Astrocyte (in vitro differentiated cells and primary cell): ENCODE data around the gene ESPNL. TPM values are rescaled to one million over a fixed set of nuclear protein-coding genes. Genes with fewer than 3 reads are reported as not detected.

Source experiments
- DNase-seq: peaks from one replicate; pipeline ENCODE4 v3.0.0-alpha.2; 2010; ENCODE audit warnings: low read depth
- FAIRE-seq: peaks from 2 replicates; lab custom pipeline; 2011; peaks lifted over from hg19 to GRCh38; lab: Jason Lieb, UNC
- H2AFZ ChIP-seq: 2 replicates; pipeline ENCODE4 v1.6.0; 2012; ENCODE audit warnings: low read depth, low read length, inconsistent platforms
- H3K27ac ChIP-seq: 2 replicates; pipeline ENCODE4 v1.5.1; 2011; ENCODE audit warnings: low read depth, low read length, inconsistent platforms
- H3K27me3 ChIP-seq: 2 replicates; pipeline ENCODE4 v1.6.0; 2011; ENCODE audit warnings: low read length, inconsistent platforms; ENCODE audit not compliant: insufficient read depth
- H3K36me3 ChIP-seq: 2 replicates; pipeline ENCODE4 v1.5.1; 2011; ENCODE audit warnings: low read length, inconsistent platforms; ENCODE audit not compliant: insufficient read depth
- H3K4me1 ChIP-seq: 2 replicates; pipeline ENCODE4 v1.5.1; 2011; ENCODE audit warnings: low read length, inconsistent platforms; ENCODE audit not compliant: insufficient read depth
- H3K4me2 ChIP-seq: 2 replicates; pipeline ENCODE4 v1.6.0; 2012; ENCODE audit warnings: low read length, inconsistent platforms
- H3K4me3 ChIP-seq: 2 replicates; pipeline ENCODE4 v1.5.1; 2011; ENCODE audit warnings: low read depth, mild to moderate bottlenecking, low read length, inconsistent platforms; ENCODE audit not compliant: insufficient read depth
- H3K79me2 ChIP-seq: 2 replicates; pipeline ENCODE4 v1.6.0; 2012; ENCODE audit warnings: mild to moderate bottlenecking, low read length, inconsistent platforms; ENCODE audit not compliant: insufficient read depth
- H3K9ac ChIP-seq: 2 replicates; pipeline ENCODE4 v1.6.0; 2012; ENCODE audit warnings: mild to moderate bottlenecking, low read length, inconsistent platforms
- H3K9me3 ChIP-seq: 2 replicates; pipeline ENCODE4 v1.5.1; 2012; ENCODE audit warnings: low read depth, mild to moderate bottlenecking, low read length, inconsistent platforms; ENCODE audit not compliant: insufficient read depth
- H4K20me1 ChIP-seq: 2 replicates; pipeline ENCODE4 v1.6.0; 2012; ENCODE audit warnings: low read length, inconsistent platforms; ENCODE audit not compliant: insufficient read depth
- H3K27ac Mint-ChIP-seq: one replicate; pipeline ENCODE4 v1.8.0; 2021; ENCODE audit warnings: mild to moderate bottlenecking, mixed read lengths; ENCODE audit not compliant: unreplicated experiment
- H3K27me3 Mint-ChIP-seq: one replicate; pipeline ENCODE4 v1.8.0; 2021; ENCODE audit warnings: low read depth, mixed read lengths; ENCODE audit not compliant: unreplicated experiment
- H3K36me3 Mint-ChIP-seq: one replicate; pipeline ENCODE4 v1.8.0; 2021; ENCODE audit warnings: low read depth, mixed read lengths; ENCODE audit not compliant: unreplicated experiment
- H3K4me1 Mint-ChIP-seq: one replicate; pipeline ENCODE4 v1.8.0; 2021; ENCODE audit warnings: low read depth, mixed read lengths; ENCODE audit not compliant: unreplicated experiment
- H3K4me3 Mint-ChIP-seq: one replicate; pipeline ENCODE4 v1.8.0; 2021; ENCODE audit warnings: mild to moderate bottlenecking, moderate library complexity, mixed read lengths; ENCODE audit not compliant: unreplicated experiment
- H3K9me3 Mint-ChIP-seq: one replicate; pipeline ENCODE4 v1.8.0; 2021; ENCODE audit warnings: mild to moderate bottlenecking, mixed read lengths; ENCODE audit not compliant: unreplicated experiment
- CTCF ChIP-seq: IDR thresholded peaks from 2 replicates; pipeline ENCODE4 v1.5.1; 2011; ENCODE audit warnings: low read depth, mild to moderate bottlenecking, inconsistent platforms, low read length, moderate library complexity; ENCODE audit not compliant: insufficient read depth
- EZH2 ChIP-seq: IDR thresholded peaks from 2 replicates; pipeline ENCODE4 v1.6.1; 2012; ENCODE audit warnings: mild to moderate bottlenecking, low read length, inconsistent platforms; ENCODE audit not compliant: insufficient read depth
- total RNA-seq: library from RNA; stranded (reverse); gene quantifications from 2 replicates; pipeline ENCODE4 v1.2.1, GENCODE V29; 2021

Gene ESPNL
- total RNA-seq, 1 donor from 2014 or later = not detected

- no peak for DNase-seq
- H3K4me1 Mint-ChIP-seq = no peaks in the 10 kb centered on the region
- no peak overlapping the region for H3K27ac ChIP-seq
- no peak overlapping the region for H3K27ac Mint-ChIP-seq
- peaks cover 7% of the 10 kb centered on the region for H3K36me3 Mint-ChIP-seq
- H3K9me3 Mint-ChIP-seq = peaks cover 2% of the 10 kb centered on the region
- H3K4me3 Mint-ChIP-seq = no peak overlapping the region
- no peak overlapping the region for H3K4me2 ChIP-seq
- no peaks in the 10 kb centered on the region for H3K9me3 ChIP-seq
- no peaks in the 10 kb centered on the region for H3K27me3 ChIP-seq
- FAIRE-seq = no peak
- H3K4me3 ChIP-seq = no peak overlapping the region
- H3K9ac ChIP-seq = no peak overlapping the region
- peaks cover 5% of the 10 kb centered on the region for H3K27me3 Mint-ChIP-seq
- H2AFZ ChIP-seq = no peak overlapping the region
- no peaks in the 10 kb centered on the region for H3K4me1 ChIP-seq
- no peaks in the 10 kb centered on the region for H3K79me2 ChIP-seq
- no peaks in the 10 kb centered on the region for H4K20me1 ChIP-seq
- no peaks in the 10 kb centered on the region for H3K36me3 ChIP-seq
- TF ChIP-seq EZH2 = no peak
- TF ChIP-seq CTCF = no peak
These were observed 5.0 kb upstream of the ESPNL start for GRCh38 chr2:238095143-238095542.

- no peak overlapping the region for H3K27ac Mint-ChIP-seq
- peaks cover 5% of the 10 kb centered on the region for H3K27me3 Mint-ChIP-seq
- TF ChIP-seq CTCF = no peak
- no peak for TF ChIP-seq EZH2
- DNase-seq = no peak
- H3K36me3 ChIP-seq = no peaks in the 10 kb centered on the region
- H3K79me2 ChIP-seq = no peaks in the 10 kb centered on the region
- no peak overlapping the region for H3K27ac ChIP-seq
- no peak overlapping the region for H3K4me3 Mint-ChIP-seq
- no peak overlapping the region for H3K9ac ChIP-seq
- H3K4me3 ChIP-seq = no peak overlapping the region
- H4K20me1 ChIP-seq = no peaks in the 10 kb centered on the region
- no peak for FAIRE-seq
- H2AFZ ChIP-seq = no peak overlapping the region
- H3K9me3 ChIP-seq = no peaks in the 10 kb centered on the region
- H3K36me3 Mint-ChIP-seq = peaks cover 7% of the 10 kb centered on the region
- no peaks in the 10 kb centered on the region for H3K27me3 ChIP-seq
- H3K4me1 Mint-ChIP-seq = no peaks in the 10 kb centered on the region
- no peak overlapping the region for H3K4me2 ChIP-seq
- no peaks in the 10 kb centered on the region for H3K4me1 ChIP-seq
- peaks cover 2% of the 10 kb centered on the region for H3K9me3 Mint-ChIP-seq
These were observed 3.7 kb upstream of the ESPNL start for GRCh38 chr2:238096311-238097011.
